ENCODE measurements around the gene KRTAP19-4. TPM values are rescaled to one million over a fixed set of nuclear protein-coding genes. Genes with fewer than 3 reads are reported as not detected.

The KRTAP19-4 gene
- total RNA-seq, 2 experiments from 2014 or later: not detected

DNA sequence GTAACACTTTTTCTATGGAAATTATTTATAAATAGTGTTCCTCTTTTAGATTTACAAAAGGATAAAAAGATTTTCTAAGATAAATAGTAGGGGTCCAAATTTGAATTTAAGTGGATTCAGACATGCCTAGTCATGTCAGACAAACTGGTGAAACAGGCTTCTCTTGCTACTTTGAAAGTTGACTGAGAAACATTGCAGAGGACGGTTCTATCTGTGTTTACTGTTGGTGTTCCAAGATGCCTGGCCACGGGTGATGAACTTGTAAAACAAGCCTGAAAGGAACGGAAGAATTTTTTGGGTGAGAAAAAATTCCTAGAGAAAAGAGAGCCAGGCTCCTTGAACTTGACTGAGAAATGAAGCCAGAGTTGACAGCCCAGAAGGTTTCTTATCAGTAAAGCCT is 19.0 kb downstream of the KRTAP19-4 start:
- POLR2A ChIA-PET: no interaction called here
- H3K36me3 Mint-ChIP-seq (ENCODE audit: low read depth): no peaks in the 10 kb centered on the region
- peaks cover 8% of the 10 kb centered on the region for H3K27me3 Mint-ChIP-seq
- no peak overlapping the region for H3K27ac Mint-ChIP-seq
- no peak overlapping the region for H3K4me3 Mint-ChIP-seq
- CTCF ChIA-PET: no interaction called here
- H3K4me1 Mint-ChIP-seq: no peaks in the 10 kb centered on the region
- intact Hi-C loops (cut with DNase I, micrococcal nuclease): no loop called here
- no peaks in the 10 kb centered on the region for H3K9me3 Mint-ChIP-seq (ENCODE audit: low read depth)
- ATAC-seq (no peak), DNase-seq (no peak)

DNA sequence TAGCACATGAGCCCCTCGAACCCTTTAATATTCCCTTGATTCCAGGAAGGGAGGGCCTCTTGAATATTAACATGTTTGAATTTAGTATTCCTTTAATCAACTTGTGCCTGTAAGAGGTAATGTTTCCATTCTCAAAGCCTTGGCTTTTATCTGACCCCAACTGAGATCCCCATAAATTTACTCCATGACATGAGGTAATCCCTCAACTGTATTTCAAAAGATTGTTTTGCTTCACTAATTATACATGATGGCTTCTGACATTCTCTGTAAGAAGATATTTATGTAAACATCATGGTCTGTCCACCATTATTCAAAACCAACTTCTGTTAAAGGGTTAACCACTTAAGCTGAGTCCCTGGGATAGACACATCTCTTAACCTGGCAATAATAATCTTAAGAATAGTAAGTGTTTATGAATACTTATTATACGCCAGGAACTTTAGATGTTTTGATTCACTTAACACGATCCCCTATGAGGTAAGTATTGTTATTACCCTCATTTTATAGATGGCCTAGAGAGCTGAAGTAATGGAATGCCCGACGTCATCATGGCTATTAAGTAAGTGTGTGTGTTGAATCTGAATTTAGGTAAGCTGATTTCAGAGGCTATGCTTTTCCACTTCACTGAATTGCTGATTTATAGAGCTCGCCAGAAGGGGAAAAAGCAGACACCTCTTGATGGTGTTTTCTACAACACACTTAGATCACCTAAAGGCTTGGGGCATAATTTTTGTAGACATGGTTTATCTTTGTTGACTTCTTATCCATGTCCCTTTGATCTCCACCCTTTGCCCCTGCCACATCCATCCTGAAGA is 27.9 kb downstream of the KRTAP19-4 start:
- intact Hi-C loops (cut with DNase I, micrococcal nuclease): no loop called here
- no peaks in the 10 kb centered on the region for H3K9me3 Mint-ChIP-seq (ENCODE audit: low read depth)
- no peak overlapping the region for H3K27ac Mint-ChIP-seq
- H3K36me3 Mint-ChIP-seq (ENCODE audit: low read depth): no peaks in the 10 kb centered on the region
- ChIA-PET CTCF (no interaction called here), POLR2A (no interaction called here)
- H3K4me3 Mint-ChIP-seq: no peak overlapping the region
- H3K4me1 Mint-ChIP-seq: no peaks in the 10 kb centered on the region
- DNase-seq (no peak), ATAC-seq (no peak)
- peaks cover 11% of the 10 kb centered on the region for H3K27me3 Mint-ChIP-seq

GRCh38 chr21:30463713-30464112 is 33.3 kb downstream of the KRTAP19-4 start:
- Mint-ChIP-seq H3K4me3 (no peak overlapping the region), H3K4me1 (no peaks in the 10 kb centered on the region), H3K36me3 (ENCODE audit: low read depth) (no peaks in the 10 kb centered on the region), H3K27ac (no peak overlapping the region), H3K9me3 (ENCODE audit: low read depth) (no peaks in the 10 kb centered on the region), H3K27me3 (peaks cover 4% of the 10 kb centered on the region)
- ATAC-seq: no peak
- CTCF ChIA-PET: interaction anchor here (1.0 kb wide), 1 partner anchor 116 kb away, joined by 3 read pairs; no protein-coding TSS in a partner anchor
- POLR2A ChIA-PET: no interaction called here
- intact Hi-C loops (cut with DNase I, micrococcal nuclease): no loop called here
- no peak for DNase-seq

DNA sequence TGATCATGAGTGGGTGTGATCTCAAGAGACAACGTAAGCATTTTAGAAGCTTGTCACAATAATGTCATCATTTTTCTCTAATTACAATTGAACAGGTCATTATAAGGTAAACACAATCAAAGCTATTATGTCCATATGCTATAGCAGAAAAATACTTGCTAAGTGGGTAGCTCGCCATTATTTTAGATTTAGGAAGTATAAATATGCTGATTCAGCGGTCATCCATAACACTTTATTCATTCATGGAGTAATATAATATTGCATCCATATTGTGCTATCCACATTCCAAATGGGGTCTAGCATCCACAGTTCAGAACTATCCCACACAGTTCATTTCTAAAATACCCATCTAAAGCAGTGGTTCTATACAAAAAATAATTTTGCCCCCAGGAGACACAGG is 48.5 kb downstream of the KRTAP19-4 start:
- Mint-ChIP-seq H3K4me1 (peaks cover 6% of the 10 kb centered on the region), H3K9me3 (ENCODE audit: low read depth) (no peaks in the 10 kb centered on the region), H3K36me3 (ENCODE audit: low read depth) (no peaks in the 10 kb centered on the region), H3K27me3 (peaks cover 5% of the 10 kb centered on the region), H3K4me3 (no peak overlapping the region), H3K27ac (no peak overlapping the region)
- ATAC-seq (no peak), DNase-seq (no peak)
- CTCF ChIA-PET: interaction anchor here (0.6 kb wide), 1 partner anchor 248 kb away, joined by 3 read pairs; no protein-coding TSS in a partner anchor
- POLR2A ChIA-PET: no interaction called here
- intact Hi-C loops (cut with DNase I, micrococcal nuclease): no loop called here

DNA sequence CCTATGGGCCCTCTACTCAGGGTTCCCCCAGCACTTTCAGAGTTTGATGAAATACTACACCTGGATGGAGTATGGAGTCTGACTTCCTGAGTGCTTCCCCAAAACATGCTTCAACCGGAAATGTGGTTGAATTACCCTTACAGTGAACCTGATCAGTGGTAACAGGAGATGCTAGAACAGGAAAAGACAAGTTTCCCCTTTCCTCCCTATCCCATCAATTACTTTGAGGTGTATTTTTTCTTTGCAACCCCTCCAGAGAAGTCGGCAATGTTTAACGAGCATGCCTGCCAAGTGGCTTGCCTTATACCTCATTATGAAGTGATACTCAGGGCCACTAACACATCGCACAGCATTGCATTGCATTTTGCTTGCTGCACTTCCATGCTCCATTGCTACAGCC is 49.9 kb downstream of the KRTAP19-4 start:
- Mint-ChIP-seq H3K36me3 (ENCODE audit: low read depth) (no peaks in the 10 kb centered on the region), H3K4me3 (no peak overlapping the region), H3K27me3 (peaks cover 5% of the 10 kb centered on the region), H3K9me3 (ENCODE audit: low read depth) (no peaks in the 10 kb centered on the region), H3K27ac (no peak overlapping the region), H3K4me1 (peaks cover 6% of the 10 kb centered on the region)
- POLR2A ChIA-PET: no interaction called here
- CTCF ChIA-PET: interaction anchor here (1.4 kb wide), 1 partner anchor 13 kb away, joined by 3 read pairs; no protein-coding TSS in a partner anchor
- intact Hi-C loops (cut with DNase I, micrococcal nuclease): no loop called here
- ATAC-seq: no peak
- DNase-seq: no peak

Other genes with a start within 250 kb of the KRTAP19-4 start
- gene KRTAP24-1, start 214.2 kb downstream of the KRTAP19-4 start, total RNA-seq: not detected
- not detected for gene KRTAP25-1, start 207.7 kb downstream of the KRTAP19-4 start, total RNA-seq
- not detected for gene KRTAP26-1, start 176.8 kb downstream of the KRTAP19-4 start, total RNA-seq
- not detected for gene KRTAP27-1, start 159.5 kb downstream of the KRTAP19-4 start, total RNA-seq
- gene KRTAP23-1, start 148.6 kb downstream of the KRTAP19-4 start, total RNA-seq: not detected
- gene KRTAP13-2, start 124.9 kb downstream of the KRTAP19-4 start, total RNA-seq: not detected
- not detected for gene KRTAP13-1, start 101.1 kb downstream of the KRTAP19-4 start, total RNA-seq
- not detected for gene KRTAP13-3, start 71.2 kb downstream of the KRTAP19-4 start, total RNA-seq
- gene KRTAP13-4, start 66.9 kb downstream of the KRTAP19-4 start, total RNA-seq: not detected
- gene KRTAP15-1, start 56.9 kb downstream of the KRTAP19-4 start, total RNA-seq: not detected
- gene KRTAP19-1, start 16.8 kb downstream of the KRTAP19-4 start, total RNA-seq: not detected
- gene KRTAP19-2, start 9.7 kb downstream of the KRTAP19-4 start, total RNA-seq: not detected
- gene KRTAP19-3, start 5.2 kb downstream of the KRTAP19-4 start, total RNA-seq: not detected
- not detected for gene KRTAP19-5, start 5.0 kb upstream of the KRTAP19-4 start, total RNA-seq
- not detected for gene KRTAP19-6, start 44.7 kb upstream of the KRTAP19-4 start, total RNA-seq
- gene KRTAP19-7, start 64.1 kb upstream of the KRTAP19-4 start, total RNA-seq: not detected
- gene KRTAP22-2, start 93.2 kb upstream of the KRTAP19-4 start, total RNA-seq: not detected
- gene KRTAP6-3, start 95.3 kb upstream of the KRTAP19-4 start, total RNA-seq: not detected
- gene KRTAP6-2, start 101.7 kb upstream of the KRTAP19-4 start, total RNA-seq: not detected
- not detected for gene KRTAP22-1, start 103.9 kb upstream of the KRTAP19-4 start, total RNA-seq
- not detected for gene KRTAP6-1, start 116.8 kb upstream of the KRTAP19-4 start, total RNA-seq
- not detected for gene KRTAP20-1, start 119.3 kb upstream of the KRTAP19-4 start, total RNA-seq
- gene KRTAP20-4, start 123.5 kb upstream of the KRTAP19-4 start, total RNA-seq: not detected
- not detected for gene KRTAP20-2, start 138.0 kb upstream of the KRTAP19-4 start, total RNA-seq
- gene KRTAP20-3, start 145.7 kb upstream of the KRTAP19-4 start, total RNA-seq: not detected
- not detected for gene KRTAP21-3, start 221.6 kb upstream of the KRTAP19-4 start, total RNA-seq

Measured in activated CD4-positive, alpha-beta T cell treated with anti-CD3 and anti-CD28 coated beads for 36 hours (primary cell).